GM21825 (cell line): ENCODE measurements around the gene CFAP58.

ENCODE experiments used
- ATAC-seq: cut with Tn5 transposase; IDR thresholded peaks from one replicate; pipeline ENCODE4 v1.9.1; 2021; ENCODE audit warnings: mild to moderate bottlenecking, moderate library complexity; ENCODE audit not compliant: unreplicated experiment

The CFAP58 gene

DNA sequence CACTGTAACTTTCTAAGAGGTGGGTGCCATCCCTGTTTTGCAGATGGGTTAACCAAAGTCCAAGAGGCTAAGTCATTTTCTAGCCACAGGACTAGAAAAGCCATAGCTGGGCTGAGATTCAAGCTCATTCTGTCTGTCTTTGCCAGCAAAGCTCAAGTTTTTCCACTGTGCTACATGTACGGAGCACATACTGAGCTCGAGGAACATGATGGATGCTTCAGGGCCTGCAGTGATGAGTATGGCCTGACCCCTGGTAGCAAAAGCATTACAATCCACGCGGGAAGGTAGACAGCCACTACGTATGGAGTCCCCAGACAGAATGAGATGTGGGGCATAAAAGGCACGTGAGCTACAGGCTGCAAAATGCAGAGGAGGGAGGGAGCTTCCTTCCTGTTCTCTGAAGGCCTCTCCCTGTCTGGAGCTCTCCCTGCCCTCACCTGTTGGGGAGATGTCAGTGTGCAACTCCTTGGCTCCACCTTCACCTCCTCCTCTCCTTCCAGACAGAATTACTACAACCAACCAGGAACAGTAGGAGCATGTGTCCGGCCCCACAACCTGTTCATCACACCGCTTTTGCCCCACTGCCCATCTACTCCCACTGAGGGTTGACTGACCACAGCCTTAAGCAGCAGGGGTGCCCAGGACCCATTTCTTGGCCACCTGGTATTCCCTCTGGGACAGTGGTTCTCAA lies 31.8 kb upstream of the CFAP58 start:
- no peak for ATAC-seq

DNA sequence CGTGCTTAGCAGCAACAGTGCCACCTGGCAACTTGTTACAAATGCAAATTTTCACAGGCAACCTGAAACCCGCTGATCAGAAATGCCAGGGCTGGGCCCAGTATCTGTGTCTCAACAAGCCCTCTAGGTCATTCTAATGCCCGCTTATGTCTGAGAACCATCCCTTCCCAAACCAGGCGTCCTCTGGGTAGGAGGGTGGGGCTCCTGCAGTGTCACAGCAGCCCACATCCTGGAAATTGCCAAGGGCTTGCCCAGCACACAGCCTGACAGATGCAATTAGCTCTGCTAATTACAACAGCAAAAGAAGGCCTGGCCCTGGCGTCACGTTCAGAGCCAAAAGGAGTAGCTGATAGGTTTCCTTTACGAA lies 31.2 kb upstream of the CFAP58 start:
- ATAC-seq: no peak

- ATAC-seq: no peak
These were observed 30.5 kb upstream of the CFAP58 start for GRCh38 chr10:104323085-104323484.

DNA sequence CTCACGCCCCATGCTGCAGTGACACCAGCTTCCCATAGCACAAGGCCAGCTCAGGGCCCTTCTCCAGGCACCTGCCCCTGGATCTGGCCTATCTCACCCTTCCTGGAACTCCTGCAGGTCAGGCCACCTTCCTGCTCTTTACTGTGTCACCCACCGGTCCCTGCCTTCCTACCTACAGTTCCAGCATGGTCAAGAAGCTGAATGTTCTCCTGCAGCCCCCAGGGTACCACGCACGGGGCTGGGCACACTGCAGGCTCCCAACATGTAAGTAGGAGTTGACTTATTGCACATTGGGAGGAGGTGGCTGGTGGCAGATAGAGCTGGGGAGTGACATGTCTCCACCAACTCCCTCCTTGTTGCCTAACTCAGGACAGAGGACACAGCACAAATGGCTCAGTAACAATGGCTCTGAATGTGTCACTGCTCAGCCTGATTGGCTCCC lies 29.9 kb upstream of the CFAP58 start:
- no peak for ATAC-seq

GRCh38 chr10:104324221-104324686 lies 29.4 kb upstream of the CFAP58 start:
- ATAC-seq: no peak

GRCh38 chr10:104324931-104325330 lies 28.7 kb upstream of the CFAP58 start:
- ATAC-seq: no peak

GRCh38 chr10:104325436-104326435 lies 27.9 kb upstream of the CFAP58 start:
- no peak for ATAC-seq

- ATAC-seq: no peak
These were observed 26.5 kb upstream of the CFAP58 start for GRCh38 chr10:104326991-104327610.

DNA sequence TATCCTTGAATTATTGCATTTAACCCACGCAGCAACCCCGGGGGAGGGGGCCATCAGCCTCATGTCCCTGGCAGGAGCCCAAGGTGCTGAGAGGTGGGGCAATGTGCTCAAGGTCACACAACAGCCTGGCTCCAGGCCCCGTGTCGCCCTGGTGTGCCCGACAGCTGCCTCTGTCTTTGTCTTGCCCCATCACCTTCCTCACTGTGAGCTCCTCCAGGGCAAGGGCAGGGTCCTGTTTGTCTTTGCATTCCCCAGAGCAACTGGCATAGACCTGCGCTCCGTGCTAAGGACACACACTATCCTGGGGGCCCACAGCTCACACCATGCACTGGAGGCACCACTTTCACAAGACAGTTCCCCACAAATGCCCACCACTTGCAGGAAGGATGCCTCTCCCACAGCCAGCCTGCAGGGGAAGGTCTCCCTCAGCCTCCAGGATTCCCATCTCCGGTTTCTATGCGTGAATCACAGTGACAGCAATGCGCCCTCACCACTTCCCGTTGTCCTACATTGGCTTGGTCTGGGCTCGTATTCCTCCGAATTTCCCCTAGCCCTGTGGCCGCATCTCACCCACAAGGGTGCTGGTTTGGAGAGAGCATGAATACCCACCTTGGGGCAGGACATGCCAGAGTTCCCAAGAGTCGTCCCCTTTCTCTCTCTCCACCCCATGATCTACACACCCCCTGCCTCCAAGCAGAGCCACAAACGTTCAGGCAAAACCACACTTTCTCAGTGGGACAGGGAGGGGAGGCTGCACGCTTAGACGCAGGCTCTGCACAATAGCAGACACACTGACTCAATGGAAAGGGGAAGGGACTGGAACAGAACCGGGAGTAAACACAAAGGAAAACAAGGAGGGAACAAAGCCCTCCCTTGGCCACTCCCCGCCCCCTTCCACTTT lies 25.6 kb upstream of the CFAP58 start:
- no peak for ATAC-seq

DNA sequence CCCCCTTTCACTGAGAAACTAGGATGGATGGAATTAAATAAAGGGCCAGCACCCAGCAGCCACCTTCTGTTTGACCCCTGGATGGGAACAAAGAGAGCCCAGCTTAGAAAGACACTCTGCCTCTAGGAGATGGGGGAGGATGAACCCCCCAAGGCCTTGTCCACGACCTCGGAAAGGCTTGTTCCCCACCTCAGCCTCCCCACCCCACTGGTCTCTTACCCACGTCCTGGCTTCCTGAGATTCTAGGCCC lies 25.1 kb upstream of the CFAP58 start:
- no peak for ATAC-seq

DNA sequence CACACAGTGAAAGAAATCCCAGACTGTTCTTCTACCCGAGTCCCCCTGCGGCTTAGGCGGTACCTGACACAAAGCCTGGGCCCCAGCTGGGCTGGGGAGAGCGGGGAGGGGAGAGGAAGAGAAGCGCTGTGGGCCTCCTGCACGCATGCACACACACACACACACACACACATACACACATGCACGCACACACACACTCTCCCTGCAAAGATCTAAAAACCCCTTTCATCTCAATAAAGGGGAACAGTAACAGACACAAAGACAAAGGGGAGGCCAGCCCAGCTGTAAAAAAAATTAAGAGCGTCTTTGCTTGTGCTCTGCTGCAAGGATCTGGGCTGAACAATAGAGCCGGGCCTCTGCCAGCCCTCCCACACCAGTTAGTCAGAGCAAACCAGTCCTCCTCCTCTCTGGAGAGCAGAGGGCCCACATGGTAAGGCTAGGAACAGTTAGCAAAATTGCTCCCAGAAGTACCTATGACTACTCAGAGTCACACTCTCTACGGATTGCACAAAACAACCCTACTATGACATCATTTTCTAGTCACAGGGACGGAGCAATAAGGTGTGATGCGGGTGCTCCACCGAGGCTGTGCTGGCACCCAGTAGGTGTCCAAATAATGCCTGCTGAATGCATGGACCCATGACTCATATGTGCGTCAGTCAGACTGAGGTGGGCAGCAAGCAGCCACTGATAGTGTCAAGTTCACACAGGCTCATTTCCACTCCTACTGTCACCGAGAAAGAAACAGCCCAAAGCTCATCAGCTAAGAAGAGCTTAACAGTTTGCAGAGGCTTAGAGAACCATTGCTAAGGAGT lies 24.5 kb upstream of the CFAP58 start:
- peak; percentile 50 for ATAC-seq

DNA sequence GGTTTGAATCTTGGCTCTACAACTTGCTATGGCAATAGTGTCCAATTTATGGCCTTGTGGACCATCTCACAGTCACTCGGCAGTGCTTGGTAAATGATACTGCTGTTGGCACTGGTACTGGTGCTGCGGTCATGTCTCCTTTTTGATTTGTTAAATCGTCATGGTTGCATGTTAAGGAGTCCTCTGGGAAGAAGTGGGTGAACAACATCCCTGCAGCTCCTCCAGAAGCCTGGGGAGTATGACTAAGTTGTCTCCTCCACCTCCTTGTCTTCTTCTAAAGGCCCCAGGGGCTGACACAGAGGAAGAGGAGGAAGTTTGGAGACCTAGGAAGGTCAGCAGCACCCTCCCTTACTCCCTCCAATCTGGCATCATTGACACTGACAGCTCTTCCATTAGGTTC lies 23.9 kb upstream of the CFAP58 start:
- no peak for ATAC-seq

DNA sequence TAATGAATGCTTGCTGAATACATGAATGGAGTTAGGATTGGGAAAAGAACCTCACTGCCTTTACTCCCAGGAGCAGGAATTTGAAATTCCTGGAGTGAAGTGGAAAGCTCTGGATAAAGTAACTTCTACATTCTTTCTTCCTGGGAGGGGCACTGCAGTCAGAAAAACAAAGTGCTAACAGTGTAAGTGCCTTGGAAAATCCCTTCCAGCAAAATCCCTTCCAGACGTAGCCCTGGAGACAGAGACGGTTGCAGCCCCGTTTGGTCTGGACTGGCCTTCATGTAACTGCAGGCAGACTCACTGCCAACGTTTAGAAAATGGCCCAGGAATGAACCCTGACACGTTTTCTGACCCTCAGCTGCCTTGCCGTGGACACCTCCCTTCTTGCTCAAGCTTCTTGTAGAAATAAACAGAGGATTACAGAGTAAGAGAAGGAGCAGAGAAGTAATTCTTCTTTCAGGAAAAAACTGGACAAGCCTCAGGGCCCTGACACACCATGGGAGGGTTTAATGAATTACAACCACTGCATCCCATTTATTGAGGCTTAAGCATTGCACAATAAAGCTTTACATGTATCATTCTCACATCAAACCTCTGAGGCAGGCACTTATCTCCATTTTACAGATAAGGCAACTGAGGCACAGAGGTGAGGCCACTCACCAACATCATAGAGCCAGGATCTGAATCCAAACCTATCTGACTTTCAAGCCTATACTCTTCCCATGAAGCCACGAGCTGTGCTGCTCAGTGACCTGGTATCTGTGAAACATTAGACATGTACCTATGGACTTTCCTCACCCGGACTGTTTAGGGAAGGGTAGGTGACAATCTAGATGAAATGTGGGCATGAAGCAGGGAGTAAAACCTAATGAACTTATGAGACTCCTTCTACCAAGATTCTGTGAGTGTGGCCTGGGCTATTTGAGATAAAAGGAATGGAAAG lies 23.2 kb upstream of the CFAP58 start:
- ATAC-seq: no peak

DNA sequence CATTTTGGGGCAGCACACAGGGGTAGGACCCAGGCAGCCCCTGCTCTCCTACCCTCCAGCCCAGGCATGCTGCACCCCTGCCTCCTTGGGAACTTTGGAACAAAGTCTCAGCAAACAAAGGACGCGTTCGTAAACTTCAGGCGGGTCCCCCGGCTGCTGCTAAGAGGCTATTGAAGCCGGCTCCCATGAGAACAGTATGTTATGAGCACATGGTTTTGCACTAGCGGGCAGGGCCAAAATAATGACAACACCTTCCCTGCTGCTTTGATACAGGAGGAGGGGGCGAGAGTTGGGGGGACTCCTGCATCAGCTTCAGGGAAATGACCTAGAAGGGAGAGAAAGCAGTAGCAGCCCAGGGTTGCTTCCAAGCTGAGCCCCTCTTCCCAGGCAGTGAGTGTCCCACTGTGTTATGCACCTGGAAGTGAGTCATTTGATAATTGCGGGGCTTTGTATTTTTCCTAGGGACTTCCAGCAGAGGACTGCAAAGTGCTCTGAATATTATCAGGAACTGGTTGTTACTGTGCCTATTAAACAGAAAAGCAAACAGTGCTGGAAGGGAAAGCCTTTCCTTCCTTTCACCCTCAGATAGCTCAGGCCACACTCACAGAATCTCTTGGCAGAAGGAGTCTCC lies 22.3 kb upstream of the CFAP58 start:
- ATAC-seq: no peak

GRCh38 chr10:104332243-104333031 lies 21.2 kb upstream of the CFAP58 start:
- no peak for ATAC-seq

DNA sequence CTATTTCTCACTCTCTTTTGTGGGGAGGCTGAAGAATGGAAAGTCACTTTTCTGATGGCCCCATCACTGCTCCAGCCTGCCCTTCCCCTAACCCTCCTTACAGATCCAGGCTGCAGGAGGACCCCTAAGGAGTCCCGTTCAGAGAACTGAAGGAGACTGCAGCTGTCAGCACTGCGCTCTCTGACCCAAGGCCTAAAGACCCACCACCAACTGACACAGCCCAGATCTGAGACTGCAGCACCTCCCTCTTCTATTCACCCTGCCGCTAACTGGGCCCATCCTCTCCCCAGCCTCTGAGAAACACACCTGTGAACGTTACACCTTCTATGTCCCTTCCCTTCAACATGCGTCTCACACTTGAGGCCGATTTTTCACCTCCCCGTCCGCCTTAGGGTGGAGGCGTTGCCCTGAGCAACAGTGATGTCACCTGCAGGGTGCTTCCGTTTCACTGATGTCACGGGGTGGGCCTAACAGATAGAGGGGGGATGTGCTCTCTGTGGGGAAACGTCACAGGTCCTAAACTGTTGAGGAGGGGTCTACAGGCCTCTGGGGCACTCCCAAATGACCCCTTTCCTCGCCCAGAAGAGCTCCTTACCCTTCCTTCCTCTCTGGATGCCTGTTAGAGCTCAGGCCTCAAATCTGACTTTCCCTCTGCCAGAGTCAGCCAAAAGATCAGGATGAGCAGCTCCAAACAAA lies 20.5 kb upstream of the CFAP58 start:
- ATAC-seq: no peak
